DOHH2 (cell line): Measurements from ENCODE around the gene COQ9.

Experiments
- H3F3A ChIP-seq: fragments of 200-600 bp; sonication (generic), shearing (Covaris generic); 2 replicates; pipeline ENCODE4 v1.6.0; 2016; ENCODE audit warnings: antibody characterized with exemption, mild to moderate bottlenecking; ENCODE audit not compliant: control insufficient read depth, insufficient read depth
- H3K27ac ChIP-seq: fragments of 200-600 bp; sonication (generic); 2 replicates; pipeline ENCODE4 v1.5.1; 2014; ENCODE audit warnings: low read depth, mild to moderate bottlenecking, low read length, moderate library complexity
- H3K27me3 ChIP-seq: fragments of 200-600 bp; sonication (generic); 2 replicates; pipeline ENCODE4 v1.6.1; 2014; ENCODE audit warnings: mild to moderate bottlenecking, low read length, mixed read lengths; ENCODE audit not compliant: control insufficient read depth
- H3K36me3 ChIP-seq: fragments of 200-600 bp; sonication (generic); 2 replicates; pipeline ENCODE4 v1.6.1; 2014; ENCODE audit warnings: mild to moderate bottlenecking, low read length, moderate library complexity, mixed read lengths; ENCODE audit not compliant: control insufficient read depth
- H3K4me1 ChIP-seq: fragments of 200-600 bp; sonication (generic); 2 replicates; pipeline ENCODE4 v1.6.1; 2014; ENCODE audit warnings: mild to moderate bottlenecking, low read length, mixed read lengths; ENCODE audit not compliant: control insufficient read depth
- H3K4me2 ChIP-seq: fragments of 200-600 bp; sonication (generic); 2 replicates; pipeline ENCODE4 v1.6.0; 2014; ENCODE audit warnings: mild to moderate bottlenecking, low read length, moderate library complexity
- H3K4me3 ChIP-seq: fragments of 200-600 bp; sonication (generic); 2 replicates; pipeline ENCODE4 v1.5.1; 2014; ENCODE audit warnings: mild to moderate bottlenecking, low read length, mixed read lengths
- H3K79me2 ChIP-seq: fragments of 200-600 bp; sonication (generic); 2 replicates; pipeline ENCODE4 v1.6.1; 2014; ENCODE audit warnings: mild to moderate bottlenecking, low read length, mixed read lengths; ENCODE audit not compliant: control insufficient read depth
- H3K9me2 ChIP-seq: fragments of 200-600 bp; sonication (generic); replicated peaks from 2 replicates; pipeline ENCODE4 v1.6.1; 2014; ENCODE audit warnings: mild to moderate bottlenecking, low read length, mixed read lengths; ENCODE audit not compliant: control insufficient read depth
- H3K9me3 ChIP-seq: fragments of 200-600 bp; sonication (generic); 2 replicates; pipeline ENCODE4 v1.6.1; 2014; ENCODE audit warnings: antibody characterized with exemption, low read length, mixed read lengths; ENCODE audit not compliant: control insufficient read depth, insufficient read depth
- H4K20me1 ChIP-seq: fragments of 200-600 bp; sonication (generic); 2 replicates; pipeline ENCODE4 v1.6.0; 2014; ENCODE audit warnings: low read depth, mild to moderate bottlenecking, antibody characterized with exemption, low read length, moderate library complexity; ENCODE audit not compliant: control insufficient read depth, insufficient read depth
- EZH2phosphoT487 ChIP-seq: fragments of 200-600 bp; sonication (generic); IDR thresholded peaks from 2 replicates; pipeline ENCODE4 v1.6.1; 2017; ENCODE audit warnings: borderline replicate concordance, mild to moderate bottlenecking, antibody characterized with exemption, low read length, moderate library complexity, mixed read lengths
- TF ChIP-seq, protein P1 (sequence below): fragments of 200-600 bp; sonication (generic); IDR thresholded peaks from one replicate; pipeline ENCODE4 v1.5.1; 2014; ENCODE audit warnings: antibody characterized with exemption, mild to moderate bottlenecking, low read depth, low read length; ENCODE audit not compliant: poor library complexity, severe bottlenecking

Gene COQ9

DNA sequence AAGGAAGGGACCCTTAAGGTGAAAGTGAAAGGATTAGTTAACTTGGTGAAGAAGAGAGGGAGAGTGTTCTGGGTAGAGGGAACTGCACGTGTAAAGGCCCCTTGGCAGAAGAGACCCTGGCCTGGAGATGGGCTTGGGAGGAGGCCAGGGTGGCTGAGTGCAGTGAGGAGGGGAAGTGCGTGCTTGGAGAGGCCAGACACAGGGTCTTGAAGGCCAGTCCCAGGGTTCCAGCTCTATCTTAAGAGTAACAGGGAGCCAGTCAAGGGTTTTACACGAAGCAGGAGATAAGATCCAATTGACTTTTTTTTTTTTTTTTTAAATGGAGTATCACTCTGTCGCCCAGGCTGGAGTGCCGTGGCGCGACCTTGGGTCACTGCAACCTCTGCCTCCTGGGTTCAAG is 54.2 kb downstream of the COQ9 start:
- no peaks in the 10 kb centered on the region for H3K9me3 ChIP-seq
- H3K4me3 ChIP-seq = no peak overlapping the region
- no peaks in the 10 kb centered on the region for H3K4me1 ChIP-seq
- TF ChIP-seq, protein P1, sequence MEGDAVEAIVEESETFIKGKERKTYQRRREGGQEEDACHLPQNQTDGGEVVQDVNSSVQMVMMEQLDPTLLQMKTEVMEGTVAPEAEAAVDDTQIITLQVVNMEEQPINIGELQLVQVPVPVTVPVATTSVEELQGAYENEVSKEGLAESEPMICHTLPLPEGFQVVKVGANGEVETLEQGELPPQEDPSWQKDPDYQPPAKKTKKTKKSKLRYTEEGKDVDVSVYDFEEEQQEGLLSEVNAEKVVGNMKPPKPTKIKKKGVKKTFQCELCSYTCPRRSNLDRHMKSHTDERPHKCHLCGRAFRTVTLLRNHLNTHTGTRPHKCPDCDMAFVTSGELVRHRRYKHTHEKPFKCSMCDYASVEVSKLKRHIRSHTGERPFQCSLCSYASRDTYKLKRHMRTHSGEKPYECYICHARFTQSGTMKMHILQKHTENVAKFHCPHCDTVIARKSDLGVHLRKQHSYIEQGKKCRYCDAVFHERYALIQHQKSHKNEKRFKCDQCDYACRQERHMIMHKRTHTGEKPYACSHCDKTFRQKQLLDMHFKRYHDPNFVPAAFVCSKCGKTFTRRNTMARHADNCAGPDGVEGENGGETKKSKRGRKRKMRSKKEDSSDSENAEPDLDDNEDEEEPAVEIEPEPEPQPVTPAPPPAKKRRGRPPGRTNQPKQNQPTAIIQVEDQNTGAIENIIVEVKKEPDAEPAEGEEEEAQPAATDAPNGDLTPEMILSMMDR = no peak
- TF ChIP-seq EZH2phosphoT487 = no peak
- no peaks in the 10 kb centered on the region for H3F3A ChIP-seq
- peaks cover 36% of the 10 kb centered on the region for H3K27me3 ChIP-seq
- no peaks in the 10 kb centered on the region for H4K20me1 ChIP-seq
- H3K4me2 ChIP-seq = no peak overlapping the region
- H3K27ac ChIP-seq = no peak overlapping the region
- H3K79me2 ChIP-seq = no peaks in the 10 kb centered on the region
- H3K9me2 ChIP-seq = no peaks in the 10 kb centered on the region
- H3K36me3 ChIP-seq = no peaks in the 10 kb centered on the region

DNA sequence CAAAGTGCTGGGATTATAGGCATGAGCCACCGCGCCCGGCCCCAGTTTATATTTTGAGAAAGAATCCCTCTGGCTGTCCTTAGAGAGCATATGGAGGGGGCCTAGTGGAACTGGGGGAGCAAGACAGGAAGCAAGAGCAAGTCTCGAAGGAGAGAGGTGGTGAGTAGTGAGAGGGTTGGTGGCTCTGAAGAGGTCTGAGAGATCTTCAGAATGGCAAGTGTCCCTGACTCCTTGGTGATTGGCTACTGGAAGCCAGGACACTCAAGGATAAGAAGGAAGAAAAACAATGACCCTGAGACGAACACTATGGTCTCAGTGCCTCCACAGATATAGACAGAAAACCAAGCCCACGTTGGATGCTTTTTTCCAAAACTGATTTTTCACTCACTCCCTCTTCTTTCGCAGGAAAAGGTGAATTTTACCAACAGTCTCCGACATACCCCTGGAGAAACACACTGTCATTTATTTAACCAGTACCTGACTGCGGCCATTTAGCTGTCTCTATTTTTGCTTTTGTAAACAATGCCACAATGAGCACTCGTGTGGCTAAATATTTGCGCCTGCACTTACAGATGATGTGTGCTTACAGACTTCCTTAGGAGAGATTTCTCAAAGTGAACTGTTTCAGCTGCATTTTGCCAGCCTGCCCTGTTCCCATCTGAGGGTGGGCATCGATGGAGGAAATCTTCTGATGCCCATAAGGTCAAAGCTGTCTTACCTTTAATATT is 54.9 kb downstream of the COQ9 start:
- no peaks in the 10 kb centered on the region for H3F3A ChIP-seq
- no peak overlapping the region for H3K27ac ChIP-seq
- H3K4me1 ChIP-seq = no peaks in the 10 kb centered on the region
- no peaks in the 10 kb centered on the region for H3K36me3 ChIP-seq
- H4K20me1 ChIP-seq = no peaks in the 10 kb centered on the region
- peaks cover 44% of the 10 kb centered on the region for H3K27me3 ChIP-seq
- H3K4me2 ChIP-seq = no peak overlapping the region
- H3K79me2 ChIP-seq = no peaks in the 10 kb centered on the region
- no peak overlapping the region for H3K4me3 ChIP-seq
- H3K9me3 ChIP-seq = no peaks in the 10 kb centered on the region
- TF ChIP-seq, protein P1 = no peak
- TF ChIP-seq EZH2phosphoT487 = no peak
- no peaks in the 10 kb centered on the region for H3K9me2 ChIP-seq

DNA sequence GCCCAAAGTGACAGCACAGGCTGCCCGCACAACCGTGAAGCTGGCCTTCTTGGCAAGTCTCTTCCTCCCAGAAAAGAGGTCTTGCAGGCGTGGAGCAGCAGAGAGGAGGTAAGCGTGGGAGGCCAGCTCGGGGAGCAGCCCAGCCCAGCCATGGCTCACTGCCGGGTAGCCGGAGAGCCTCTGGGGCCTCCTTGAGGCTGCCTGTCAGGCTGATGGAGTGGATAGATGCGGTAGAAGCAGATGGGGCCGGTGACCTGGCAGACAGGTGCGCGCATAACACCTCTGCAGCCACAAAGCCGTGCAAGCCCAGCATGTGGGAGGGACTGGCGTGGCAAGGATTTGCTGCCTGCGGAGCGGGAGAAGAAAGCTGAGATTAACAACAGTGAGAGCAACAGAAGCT is 56.1 kb downstream of the COQ9 start:
- Histone ChIP-seq H3K4me2 (no peak overlapping the region), H3K9me2 (no peaks in the 10 kb centered on the region), H3K9me3 (no peaks in the 10 kb centered on the region), H3K4me3 (no peak overlapping the region), H3F3A (no peaks in the 10 kb centered on the region), H3K27me3 (peaks cover 53% of the 10 kb centered on the region), H3K27ac (no peak overlapping the region), H3K79me2 (no peaks in the 10 kb centered on the region), H3K36me3 (no peaks in the 10 kb centered on the region), H3K4me1 (no peaks in the 10 kb centered on the region), H4K20me1 (no peaks in the 10 kb centered on the region)
- no peak for TF ChIP-seq EZH2phosphoT487
- TF ChIP-seq, protein P1 = no peak
